Stomach (tissue), 9 donors: Measurements from ENCODE around the gene FAHD1. TPM values are rescaled to one million over a fixed set of nuclear protein-coding genes. Genes with fewer than 3 reads are reported as not detected.

Source experiments
- DNase-seq, 2 donors: peaks; one replicate each; pipeline versions ENCODE4 v3.0.0 to v3.0.0-alpha.2; 2013 to 2019
- H3K27ac ChIP-seq, 5 donors: fragments of 200-600 bp in 4 of 5; sonication (generic) in 4 of 5; one replicate each; pipeline ENCODE4 v1.5.1; 2013 to 2019; ENCODE audit warnings: mild to moderate bottlenecking in 1 of 5, moderate library complexity in 1 of 5
- H3K27me3 ChIP-seq, 3 donors: fragments of 200-600 bp; sonication (generic); one replicate each; pipeline ENCODE4 v1.5.1; 2017 to 2019; ENCODE audit warnings: mixed run types in 1 of 3
- H3K36me3 ChIP-seq, 4 donors: fragments of 200-600 bp; sonication (generic); 1 replicate in 3 of 4; 2 replicates in 1 of 4; pipeline ENCODE4 v1.5.1; 2016 to 2019
- H3K4me1 ChIP-seq, 4 donors: fragments of 200-600 bp; sonication (generic); one replicate each; pipeline ENCODE4 v1.5.1; 2016 to 2019
- H3K4me3 ChIP-seq, 4 donors: fragments of 200-600 bp; sonication (generic) in 3 of 4; one replicate each; pipeline ENCODE4 v1.5.1; 2016 to 2019; ENCODE audit warnings: mild to moderate bottlenecking in 1 of 4
- H3K9me3 ChIP-seq, 4 donors: fragments of 200-600 bp; sonication (generic); one replicate each; pipeline ENCODE4 v1.5.1; 2016 to 2019
- CTCF ChIP-seq, 7 experiments: fragments of 450-650 bp in 4 of 7; fragments of 200-600 bp in 3 of 7; sonication (generic) in 3 of 7; IDR thresholded peaks; one replicate each; pipeline ENCODE4 v1.5.1; 2016 to 2019; ENCODE audit warnings: antibody characterized with exemption in 7 of 7, control low read depth in 2 of 7, mild to moderate bottlenecking in 1 of 7
- EP300 ChIP-seq: sonication (generic); formaldehyde crosslinking; IDR thresholded peaks from one replicate; pipeline ENCODE4 v1.6.1; 2017; ENCODE audit warnings: antibody characterized with exemption
- POLR2A ChIP-seq, 4 donors: fragments of 450-650 bp; IDR thresholded peaks; one replicate each; pipeline ENCODE4 v1.6.1; 2016; ENCODE audit warnings: antibody characterized with exemption in 4 of 4, control low read depth in 2 of 4, mild to moderate bottlenecking in 1 of 4, moderate library complexity in 1 of 4
- POLR2AphosphoS5 ChIP-seq, 3 donors: sonication (generic); formaldehyde crosslinking; IDR thresholded peaks; one replicate each; pipeline ENCODE4 v1.6.1; 2016; ENCODE audit warnings: antibody characterized with exemption in 3 of 3
- WGBS, 5 donors: extraction: QIAGEN DNeasy Blood & Tissue Kit in 3 of 5; methylation state at CpG; one replicate each; pipeline versions ENCODE4 v1.1.5 to v1.1.7; 2013 to 2018; 5-methylcytosine and 5-hydroxymethylcytosine counted together
- intact Hi-C: fragments of 100-400 bp; cut with DNase I; formaldehyde crosslinking; loops from one replicate; pipeline ENCODE4 v1.15.1; 2023; ENCODE audit warnings: low total_unique reads
- polyA plus RNA-seq, 3 donors: library from polyadenylated mRNA; stranded (reverse); fragments of 200-250 nt; gene quantifications; one replicate each; pipeline ENCODE4 v1.2.3, GENCODE V29; 2013
- total RNA-seq, 5 donors: library from RNA; depleted of rRNA; stranded (reverse); fragments of >200 nt; gene quantifications; one replicate each; pipeline versions ENCODE4 v1.1.0 to v1.2.3, GENCODE V29; 2014 to 2016
- donor health status: healthy with polysubstance abuse.
- donor health status: Bipolar disorder and iron deficiency.
- donor health status: healthy.

The FAHD1 gene
- total and polyA plus RNA-seq, 8 donors = 15.4 to 484 (median 29.7) TPM

GRCh38 chr16:1800701-1801100 is 26.3 kb upstream of the FAHD1 start:
- Histone ChIP-seq H3K36me3 (peaks cover 0 to 16% (median 4%) of the 10 kb centered on the region in 4 donors), H3K4me3 (no peak overlapping the region), H3K9me3 (peaks cover 0 to 13% (median 9%) of the 10 kb centered on the region in 4 donors), H3K27me3 (no peaks in the 10 kb centered on the region), H3K4me1 (no peaks in the 10 kb centered on the region), H3K27ac (no peak overlapping the region)
- DNase-seq = peak in 1 of 2 donors; percentile 1
- no peak for TF ChIP-seq POLR2AphosphoS5 (IDR thresholded peaks at IDR 0.05)
- TF ChIP-seq EP300 = no peak
- TF ChIP-seq POLR2A (IDR thresholded peaks at IDR 0.05) = no peak
- TF ChIP-seq CTCF (IDR thresholded peaks at IDR 0.05) = no peak
- intact Hi-C loops = no loop called here
- WGBS, 5 donors = 81 to 89% (median 85%) methylated on average over 10 of the region's 10 CpGs

GRCh38 chr16:1807626-1808025 is 19.4 kb upstream of the FAHD1 start:
- intact Hi-C loops = no loop called here
- H3K36me3 ChIP-seq = peaks cover 24 to 67% (median 53%) of the 10 kb centered on the region in 4 donors
- H3K4me1 ChIP-seq = peaks cover 0 to 7% (median 4%) of the 10 kb centered on the region in 4 donors
- DNase-seq = no peak
- 83 to 92% (median 88%) methylated on average over 8 to 10 of the region's 10 CpGs for WGBS, 5 donors
- no peak overlapping the region for H3K4me3 ChIP-seq
- no peak overlapping the region for H3K27ac ChIP-seq
- H3K27me3 ChIP-seq = no peaks in the 10 kb centered on the region
- no peak for TF ChIP-seq EP300
- no peak for TF ChIP-seq POLR2A (IDR thresholded peaks at IDR 0.05)
- TF ChIP-seq CTCF (IDR thresholded peaks at IDR 0.05) = no peak
- TF ChIP-seq POLR2AphosphoS5 (IDR thresholded peaks at IDR 0.05) = no peak
- H3K9me3 ChIP-seq = no peaks in the 10 kb centered on the region

GRCh38 chr16:1808691-1809090 is 18.3 kb upstream of the FAHD1 start:
- Histone ChIP-seq H3K27me3 (no peaks in the 10 kb centered on the region), H3K4me3 (no peak overlapping the region), H3K4me1 (peaks cover 0 to 12% (median 10%) of the 10 kb centered on the region in 4 donors), H3K36me3 (peaks cover 24 to 73% (median 56%) of the 10 kb centered on the region in 4 donors), H3K27ac (no peak overlapping the region), H3K9me3 (no peaks in the 10 kb centered on the region)
- intact Hi-C loops = no loop called here
- TF ChIP-seq POLR2A (IDR thresholded peaks at IDR 0.05) (no peak), CTCF (IDR thresholded peaks at IDR 0.05) (no peak), POLR2AphosphoS5 (IDR thresholded peaks at IDR 0.05) (no peak), EP300 (no peak)
- no peak for DNase-seq
- WGBS, 5 donors = 74 to 88% (median 81%) methylated on average over 14 to 18 of the region's 18 CpGs

- DNase-seq = no peak
- peaks cover 0 to 12% (median 10%) of the 10 kb centered on the region in 4 donors for H3K4me1 ChIP-seq
- H3K27me3 ChIP-seq = no peaks in the 10 kb centered on the region
- 44 to 82% (median 63%) methylated on average over 23 to 28 of the region's 28 CpGs for WGBS, 5 donors
- peaks cover 24 to 76% (median 60%) of the 10 kb centered on the region in 4 donors for H3K36me3 ChIP-seq
- TF ChIP-seq EP300 (no peak), CTCF (IDR thresholded peaks at IDR 0.05) (no peak), POLR2A (IDR thresholded peaks at IDR 0.05) (no peak), POLR2AphosphoS5 (IDR thresholded peaks at IDR 0.05) (no peak)
- H3K4me3 ChIP-seq = no peak overlapping the region
- intact Hi-C loops = no loop called here
- no peak overlapping the region for H3K27ac ChIP-seq
- H3K9me3 ChIP-seq = no peaks in the 10 kb centered on the region
Observed at GRCh38 chr16:1809281-1809801, 17.7 kb upstream of the FAHD1 start.
